WTC11 (cell line): ENCODE measurements around the gene ZBTB11. TPM values are rescaled to one million over a fixed set of nuclear protein-coding genes. Genes with fewer than 3 reads are reported as not detected.

ENCODE experiments used
- FOXJ3 ChIP-seq: sonication (generic); formaldehyde crosslinking; IDR thresholded peaks from 2 replicates; pipeline ENCODE4 v1.9.0; 2021; ENCODE audit warnings: missing genetic modification reagents, mild to moderate bottlenecking, borderline replicate concordance
- FOXP1 ChIP-seq: sonication (generic); formaldehyde crosslinking; IDR thresholded peaks from 2 replicates; pipeline ENCODE4 v1.8.0; 2022; ENCODE audit warnings: missing genetic modification reagents, mild to moderate bottlenecking, moderate library complexity, borderline replicate concordance
- total RNA-seq: library from RNA; stranded (reverse); gene quantifications from 3 replicates; pipeline ENCODE4 v1.2.3, GENCODE V29; 2021
- TF ChIP-seq, protein P1 (sequence below): sonication (generic); formaldehyde crosslinking; IDR thresholded peaks from 2 replicates; pipeline ENCODE4 v1.8.1; 2023; ENCODE audit warnings: mild to moderate bottlenecking, missing genetic modification reagents, borderline replicate concordance
- TF ChIP-seq, protein P2 (sequence below): sonication (generic); formaldehyde crosslinking; IDR thresholded peaks from 2 replicates; pipeline ENCODE4 v1.8.0; 2023; ENCODE audit warnings: missing genetic modification reagents, mild to moderate bottlenecking, borderline replicate concordance

The ZBTB11 gene
- total RNA-seq, 1 experiment from 2014 or later, result 13.5 TPM

DNA sequence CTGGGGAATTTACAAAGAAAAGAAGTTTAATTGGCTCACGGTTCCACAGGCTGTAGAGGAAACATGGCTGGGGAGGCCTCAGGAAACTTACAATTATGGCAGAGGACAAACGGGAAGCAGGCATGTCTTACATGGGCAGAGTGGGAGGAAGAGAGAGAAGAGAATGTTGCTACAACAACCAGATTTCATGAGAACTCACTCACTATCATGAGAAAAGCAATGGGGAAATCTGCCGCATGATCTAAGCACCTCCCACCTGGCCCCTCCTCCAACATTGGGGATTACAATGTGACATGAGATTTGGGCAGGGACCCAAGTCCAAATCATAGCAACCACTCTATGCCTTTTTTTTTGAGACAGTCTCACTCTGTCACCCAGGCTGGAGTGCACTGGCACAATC, 74.2 kb downstream of the ZBTB11 start (continued):
- TF ChIP-seq, protein P1, sequence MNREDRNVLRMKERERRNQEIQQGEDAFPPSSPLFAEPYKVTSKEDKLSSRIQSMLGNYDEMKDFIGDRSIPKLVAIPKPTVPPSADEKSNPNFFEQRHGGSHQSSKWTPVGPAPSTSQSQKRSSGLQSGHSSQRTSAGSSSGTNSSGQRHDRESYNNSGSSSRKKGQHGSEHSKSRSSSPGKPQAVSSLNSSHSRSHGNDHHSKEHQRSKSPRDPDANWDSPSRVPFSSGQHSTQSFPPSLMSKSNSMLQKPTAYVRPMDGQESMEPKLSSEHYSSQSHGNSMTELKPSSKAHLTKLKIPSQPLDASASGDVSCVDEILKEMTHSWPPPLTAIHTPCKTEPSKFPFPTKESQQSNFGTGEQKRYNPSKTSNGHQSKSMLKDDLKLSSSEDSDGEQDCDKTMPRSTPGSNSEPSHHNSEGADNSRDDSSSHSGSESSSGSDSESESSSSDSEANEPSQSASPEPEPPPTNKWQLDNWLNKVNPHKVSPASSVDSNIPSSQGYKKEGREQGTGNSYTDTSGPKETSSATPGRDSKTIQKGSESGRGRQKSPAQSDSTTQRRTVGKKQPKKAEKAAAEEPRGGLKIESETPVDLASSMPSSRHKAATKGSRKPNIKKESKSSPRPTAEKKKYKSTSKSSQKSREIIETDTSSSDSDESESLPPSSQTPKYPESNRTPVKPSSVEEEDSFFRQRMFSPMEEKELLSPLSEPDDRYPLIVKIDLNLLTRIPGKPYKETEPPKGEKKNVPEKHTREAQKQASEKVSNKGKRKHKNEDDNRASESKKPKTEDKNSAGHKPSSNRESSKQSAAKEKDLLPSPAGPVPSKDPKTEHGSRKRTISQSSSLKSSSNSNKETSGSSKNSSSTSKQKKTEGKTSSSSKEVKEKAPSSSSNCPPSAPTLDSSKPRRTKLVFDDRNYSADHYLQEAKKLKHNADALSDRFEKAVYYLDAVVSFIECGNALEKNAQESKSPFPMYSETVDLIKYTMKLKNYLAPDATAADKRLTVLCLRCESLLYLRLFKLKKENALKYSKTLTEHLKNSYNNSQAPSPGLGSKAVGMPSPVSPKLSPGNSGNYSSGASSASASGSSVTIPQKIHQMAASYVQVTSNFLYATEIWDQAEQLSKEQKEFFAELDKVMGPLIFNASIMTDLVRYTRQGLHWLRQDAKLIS (CRISPR knock-in tag), result no peak
- TF ChIP-seq FOXP1, result no peak
- TF ChIP-seq, protein P2, sequence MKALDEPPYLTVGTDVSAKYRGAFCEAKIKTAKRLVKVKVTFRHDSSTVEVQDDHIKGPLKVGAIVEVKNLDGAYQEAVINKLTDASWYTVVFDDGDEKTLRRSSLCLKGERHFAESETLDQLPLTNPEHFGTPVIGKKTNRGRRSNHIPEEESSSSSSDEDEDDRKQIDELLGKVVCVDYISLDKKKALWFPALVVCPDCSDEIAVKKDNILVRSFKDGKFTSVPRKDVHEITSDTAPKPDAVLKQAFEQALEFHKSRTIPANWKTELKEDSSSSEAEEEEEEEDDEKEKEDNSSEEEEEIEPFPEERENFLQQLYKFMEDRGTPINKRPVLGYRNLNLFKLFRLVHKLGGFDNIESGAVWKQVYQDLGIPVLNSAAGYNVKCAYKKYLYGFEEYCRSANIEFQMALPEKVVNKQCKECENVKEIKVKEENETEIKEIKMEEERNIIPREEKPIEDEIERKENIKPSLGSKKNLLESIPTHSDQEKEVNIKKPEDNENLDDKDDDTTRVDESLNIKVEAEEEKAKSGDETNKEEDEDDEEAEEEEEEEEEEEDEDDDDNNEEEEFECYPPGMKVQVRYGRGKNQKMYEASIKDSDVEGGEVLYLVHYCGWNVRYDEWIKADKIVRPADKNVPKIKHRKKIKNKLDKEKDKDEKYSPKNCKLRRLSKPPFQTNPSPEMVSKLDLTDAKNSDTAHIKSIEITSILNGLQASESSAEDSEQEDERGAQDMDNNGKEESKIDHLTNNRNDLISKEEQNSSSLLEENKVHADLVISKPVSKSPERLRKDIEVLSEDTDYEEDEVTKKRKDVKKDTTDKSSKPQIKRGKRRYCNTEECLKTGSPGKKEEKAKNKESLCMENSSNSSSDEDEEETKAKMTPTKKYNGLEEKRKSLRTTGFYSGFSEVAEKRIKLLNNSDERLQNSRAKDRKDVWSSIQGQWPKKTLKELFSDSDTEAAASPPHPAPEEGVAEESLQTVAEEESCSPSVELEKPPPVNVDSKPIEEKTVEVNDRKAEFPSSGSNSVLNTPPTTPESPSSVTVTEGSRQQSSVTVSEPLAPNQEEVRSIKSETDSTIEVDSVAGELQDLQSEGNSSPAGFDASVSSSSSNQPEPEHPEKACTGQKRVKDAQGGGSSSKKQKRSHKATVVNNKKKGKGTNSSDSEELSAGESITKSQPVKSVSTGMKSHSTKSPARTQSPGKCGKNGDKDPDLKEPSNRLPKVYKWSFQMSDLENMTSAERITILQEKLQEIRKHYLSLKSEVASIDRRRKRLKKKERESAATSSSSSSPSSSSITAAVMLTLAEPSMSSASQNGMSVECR, result no peak
- no peak for TF ChIP-seq FOXJ3 (CRISPR knock-in tag)

Other genes with a start within 250 kb of the ZBTB11 start
- 9.6 to 10.5 TPM (median 10.2 TPM) in 3 replicates for gene SENP7, start 163.9 kb downstream of the ZBTB11 start, total RNA-seq
- gene TRMT10C, start 115.3 kb downstream of the ZBTB11 start, total RNA-seq, result 35.2 to 41.7 TPM (median 36.3 TPM) in 3 replicates
- 187 to 193 TPM (median 192 TPM) in 3 replicates for gene PCNP, start 103.0 kb downstream of the ZBTB11 start, total RNA-seq
- 1,801 to 1,893 TPM (median 1,886 TPM) in 3 replicates for gene RPL24, start 9.6 kb upstream of the ZBTB11 start, total RNA-seq
- gene CEP97, start 47.5 kb upstream of the ZBTB11 start, total RNA-seq, result 10.0 to 12.3 TPM (median 12.0 TPM) in 3 replicates
- gene NXPE3, start 102.1 kb upstream of the ZBTB11 start, total RNA-seq, result 11.3 to 13.9 TPM (median 12.9 TPM) in 3 replicates
- 15.1 to 17.9 TPM (median 16.9 TPM) in 3 replicates for gene NFKBIZ, start 172.4 kb upstream of the ZBTB11 start, total RNA-seq